Measurements from ENCODE around the gene FEM1A. TPM values are rescaled to one million over a fixed set of nuclear protein-coding genes. Genes with fewer than 3 reads are reported as not detected.
A peak's percentile ranks its signal among the peaks of the same experiment; 100 is the strongest.
"Not testable (repeated sequence)": the region's sequence is repeated elsewhere in the genome, so short reads cannot be mapped to it uniquely, and the experiment has no call there.

FEM1A gene
- total and polyA plus RNA-seq, 10 donors, result 2.5 to 18.2 (median 11.5) TPM

GRCh38 chr19:4817467-4818277 is 26.1 kb downstream of the FEM1A start:
- Histone ChIP-seq H3K9me3 (no peaks in the 10 kb centered on the region), H3K4me3 (no peak overlapping the region), H3K27me3 (replicated peaks in 1 of 7) (no peaks in the 10 kb centered on the region), H3K4me1 (peaks cover 5 to 33% (median 16%) of the 10 kb centered on the region in 6 donors), H3K36me3 (peaks cover 0 to 62% (median 30%) of the 10 kb centered on the region in 6 donors), H3K27ac (no peak overlapping the region)
- WGBS, 5 donors, result 92 to 96% (median 93%) methylated on average over 3 to 32 of the region's 32 CpGs
- intact Hi-C loops (cut with DNase I; ENCODE audit: low total_unique reads), result loop anchor here (10.0 kb wide), 1 partner anchor 97 kb away; no protein-coding TSS in a partner anchor
- DNase-seq, result no peak
- TF ChIP-seq POLR2AphosphoS5 (IDR thresholded peaks at IDR 0.05) (peak in 2 of 3 donors; percentile 8 to 48), CTCF (IDR thresholded peaks at IDR 0.05 in 8 of 11, conservative IDR thresholded peaks at IDR 0.05 in 3 of 11) (no peak), POLR2A (IDR thresholded peaks at IDR 0.05) (no peak)

- Histone ChIP-seq H3K9me3 (no peaks in the 10 kb centered on the region), H3K27me3 (replicated peaks in 1 of 7) (no peaks in the 10 kb centered on the region), H3K4me3 (no peak overlapping the region), H3K36me3 (peaks cover 0 to 88% (median 27%) of the 10 kb centered on the region in 6 donors), H3K27ac (no peak overlapping the region), H3K4me1 (peaks cover 0 to 7% (median 1%) of the 10 kb centered on the region in 6 donors)
- intact Hi-C loops (cut with DNase I; ENCODE audit: low total_unique reads), result no loop called here
- WGBS, 5 donors, result 71 to 98% (median 85%) methylated on average over 4 of the region's 4 CpGs
- no peak for DNase-seq
- TF ChIP-seq POLR2A (IDR thresholded peaks at IDR 0.05) (no peak), CTCF (IDR thresholded peaks at IDR 0.05 in 8 of 11, conservative IDR thresholded peaks at IDR 0.05 in 3 of 11) (no peak), POLR2AphosphoS5 (IDR thresholded peaks at IDR 0.05) (no peak)
Observed at GRCh38 chr19:4821265-4821664, 29.7 kb downstream of the FEM1A start.

- 92 to 98% (median 97%) methylated on average over 7 of the region's 7 CpGs for WGBS, 5 donors
- H3K4me1 ChIP-seq; H3K4me3 ChIP-seq; intact Hi-C loops (cut with DNase I; ENCODE audit: low total_unique reads); H3K9me3 ChIP-seq; DNase-seq; H3K27me3 ChIP-seq (replicated peaks in 1 of 7); H3K27ac ChIP-seq: not testable (repeated sequence)
- H3K36me3 ChIP-seq, result peaks cover 0 to 80% (median 17%) of the 10 kb centered on the region in 6 donors
Observed at GRCh38 chr19:4822354-4822753, 30.8 kb downstream of the FEM1A start.

GRCh38 chr19:4823577-4823976 is 32.0 kb downstream of the FEM1A start:
- H3K36me3 ChIP-seq, result peaks cover 0 to 67% (median 5%) of the 10 kb centered on the region in 6 donors
- 78 to 95% (median 85%) methylated on average over 6 of the region's 6 CpGs for WGBS, 5 donors
- TF ChIP-seq POLR2AphosphoS5 (IDR thresholded peaks at IDR 0.05), result no peak
- no peak for TF ChIP-seq POLR2A (IDR thresholded peaks at IDR 0.05)
- no peak for TF ChIP-seq CTCF (IDR thresholded peaks at IDR 0.05 in 8 of 11, conservative IDR thresholded peaks at IDR 0.05 in 3 of 11)
- no peak for DNase-seq
- intact Hi-C loops (cut with DNase I; ENCODE audit: low total_unique reads), result no loop called here
- H3K27ac ChIP-seq, result no peak overlapping the region
- no peaks in the 10 kb centered on the region for H3K27me3 ChIP-seq (replicated peaks in 1 of 7)
- peaks cover 0 to 10% (median 7%) of the 10 kb centered on the region in 6 donors for H3K4me1 ChIP-seq
- no peaks in the 10 kb centered on the region for H3K9me3 ChIP-seq
- H3K4me3 ChIP-seq, result no peak overlapping the region

Measured in spleen (tissue), 11 donors.